WTC11 (cell line): ENCODE measurements around the gene KMT2D. TPM values are rescaled to one million over a fixed set of nuclear protein-coding genes. Genes with fewer than 3 reads are reported as not detected.

Experiments
- ATAC-seq: fragments of 200-7000 bp; cut with Tn5 transposase; 2 replicates; pipeline ENCODE4 v1.10.0; 2021; ENCODE audit warnings: mild to moderate bottlenecking, moderate library complexity
- CTCF ChIA-PET: fragments of 300-600 bp; sonication (Branson Sonifier 250); formaldehyde crosslinking; loops from one replicate; lab custom pipeline; 2021; ENCODE audit warnings: antibody characterized with exemption; lab: Charles Lee
- POLR2A ChIA-PET: fragments of 350-600 bp; sonication (Branson Sonifier 250); formaldehyde crosslinking; loops from one replicate; lab custom pipeline; 2021; ENCODE audit warnings: antibody characterized with exemption; lab: Charles Lee
- DNase-seq: peaks from one replicate; pipeline ENCODE4 v3.0.0; 2021; ENCODE audit warnings: low spot score
- H3K27ac Mint-ChIP-seq: 2 replicates; pipeline ENCODE4 v1.8.0; 2021; ENCODE audit warnings: mixed read lengths
- H3K27me3 Mint-ChIP-seq: 2 replicates; pipeline ENCODE4 v1.8.0; 2021; ENCODE audit warnings: low read depth, mild to moderate bottlenecking, moderate library complexity, mixed read lengths
- H3K36me3 Mint-ChIP-seq: 2 replicates; pipeline ENCODE4 v1.8.0; 2021; ENCODE audit warnings: mixed read lengths
- H3K4me1 Mint-ChIP-seq: 2 replicates; pipeline ENCODE4 v1.8.0; 2022; ENCODE audit warnings: mixed read lengths
- H3K4me3 Mint-ChIP-seq: 2 replicates; pipeline ENCODE4 v1.8.0; 2021; ENCODE audit warnings: mild to moderate bottlenecking, moderate library complexity, mixed read lengths
- H3K9me3 Mint-ChIP-seq: 2 replicates; pipeline ENCODE4 v1.8.0; 2021; ENCODE audit warnings: mixed read lengths
- ATF1 ChIP-seq: sonication (generic); formaldehyde crosslinking; IDR thresholded peaks from 2 replicates; pipeline ENCODE4 v1.8.1; 2023; ENCODE audit warnings: mild to moderate bottlenecking, moderate library complexity, missing genetic modification reagents
- ELF4 ChIP-seq: sonication (generic); formaldehyde crosslinking; IDR thresholded peaks from 2 replicates; pipeline ENCODE4 v1.8.1; 2022; ENCODE audit warnings: low read depth, mild to moderate bottlenecking, moderate library complexity, missing genetic modification reagents
- EMX1 ChIP-seq: fragments of 250-450 bp; sonication (Bioruptor Pico); IDR thresholded peaks from 2 replicates; pipeline ENCODE4 v1.8.0; 2021; ENCODE audit warnings: mild to moderate bottlenecking
- IRF2 ChIP-seq: sonication (generic); formaldehyde crosslinking; IDR thresholded peaks from 2 replicates; pipeline ENCODE4 v1.8.0; 2022; ENCODE audit warnings: low read depth, missing genetic modification reagents, borderline replicate concordance
- NFATC4 ChIP-seq: fragments of 250-450 bp; sonication (Bioruptor Pico); IDR thresholded peaks from 2 replicates; pipeline ENCODE4 v1.9.0; 2021; ENCODE audit warnings: mild to moderate bottlenecking
- NFYB ChIP-seq: sonication (generic); formaldehyde crosslinking; conservative IDR thresholded peaks from 2 replicates; pipeline ENCODE4 v1.8.0; 2022; ENCODE audit warnings: low read depth, missing genetic modification reagents
- RELA ChIP-seq: sonication (generic); formaldehyde crosslinking; IDR thresholded peaks from 2 replicates; pipeline ENCODE4 v1.8.1; 2022; ENCODE audit warnings: missing genetic modification reagents, mild to moderate bottlenecking, borderline replicate concordance
- SMAD4 ChIP-seq: sonication (generic); formaldehyde crosslinking; IDR thresholded peaks from 2 replicates; pipeline ENCODE4 v1.8.0; 2022; ENCODE audit warnings: mild to moderate bottlenecking, missing genetic modification reagents
- SOX15 ChIP-seq: fragments of 250-450 bp; sonication (Bioruptor Pico); IDR thresholded peaks from 2 replicates; pipeline ENCODE4 v1.9.0; 2021; ENCODE audit warnings: mild to moderate bottlenecking
- TEAD4 ChIP-seq: sonication (generic); formaldehyde crosslinking; IDR thresholded peaks from 2 replicates; pipeline ENCODE4 v1.8.0; 2022; ENCODE audit warnings: mild to moderate bottlenecking, missing genetic modification reagents
- ZNF317 ChIP-seq: sonication (generic); formaldehyde crosslinking; IDR thresholded peaks from 2 replicates; pipeline ENCODE4 v1.8.1; 2023; ENCODE audit warnings: low read depth, mild to moderate bottlenecking, moderate library complexity, missing genetic modification reagents, borderline replicate concordance
- ZNF423 ChIP-seq: fragments of 250-450 bp; sonication (Bioruptor Pico); IDR thresholded peaks from 2 replicates; pipeline ENCODE4 v2.1.2; 2022; ENCODE audit warnings: mild to moderate bottlenecking, moderate library complexity
- total RNA-seq: library from RNA; stranded (reverse); gene quantifications from 3 replicates; pipeline ENCODE4 v1.2.3, GENCODE V29; 2021
- TF ChIP-seq, protein P1 (sequence below): sonication (generic); formaldehyde crosslinking; IDR thresholded peaks from 2 replicates; pipeline ENCODE4 v1.8.0; 2022; ENCODE audit warnings: missing genetic modification reagents
- TF ChIP-seq, protein P2 (sequence below): fragments of 250-450 bp; sonication (Bioruptor Pico); IDR thresholded peaks from 2 replicates; pipeline ENCODE4 v1.9.0; 2021; ENCODE audit warnings: mild to moderate bottlenecking, borderline replicate concordance
- TF ChIP-seq, protein P3 (sequence below): sonication (generic); formaldehyde crosslinking; IDR thresholded peaks from 2 replicates; pipeline ENCODE4 v1.8.1; 2022; ENCODE audit warnings: mild to moderate bottlenecking, moderate library complexity, missing genetic modification reagents
- TF ChIP-seq, protein P4 (sequence below): sonication (generic); formaldehyde crosslinking; IDR thresholded peaks from 2 replicates; pipeline ENCODE4 v1.8.0; 2022; ENCODE audit warnings: mild to moderate bottlenecking, missing genetic modification reagents
- TF ChIP-seq, protein P5 (sequence below): sonication (generic); formaldehyde crosslinking; IDR thresholded peaks from 2 replicates; pipeline ENCODE4 v1.8.1; 2022; ENCODE audit warnings: low read depth, missing genetic modification reagents, borderline replicate concordance
- TF ChIP-seq, protein P6 (sequence below): sonication (generic); formaldehyde crosslinking; IDR thresholded peaks from 2 replicates; pipeline ENCODE4 v1.8.0; 2022; ENCODE audit warnings: mild to moderate bottlenecking, missing genetic modification reagents

KMT2D gene
- total RNA-seq, 1 experiment from 2014 or later = 101 TPM

DNA sequence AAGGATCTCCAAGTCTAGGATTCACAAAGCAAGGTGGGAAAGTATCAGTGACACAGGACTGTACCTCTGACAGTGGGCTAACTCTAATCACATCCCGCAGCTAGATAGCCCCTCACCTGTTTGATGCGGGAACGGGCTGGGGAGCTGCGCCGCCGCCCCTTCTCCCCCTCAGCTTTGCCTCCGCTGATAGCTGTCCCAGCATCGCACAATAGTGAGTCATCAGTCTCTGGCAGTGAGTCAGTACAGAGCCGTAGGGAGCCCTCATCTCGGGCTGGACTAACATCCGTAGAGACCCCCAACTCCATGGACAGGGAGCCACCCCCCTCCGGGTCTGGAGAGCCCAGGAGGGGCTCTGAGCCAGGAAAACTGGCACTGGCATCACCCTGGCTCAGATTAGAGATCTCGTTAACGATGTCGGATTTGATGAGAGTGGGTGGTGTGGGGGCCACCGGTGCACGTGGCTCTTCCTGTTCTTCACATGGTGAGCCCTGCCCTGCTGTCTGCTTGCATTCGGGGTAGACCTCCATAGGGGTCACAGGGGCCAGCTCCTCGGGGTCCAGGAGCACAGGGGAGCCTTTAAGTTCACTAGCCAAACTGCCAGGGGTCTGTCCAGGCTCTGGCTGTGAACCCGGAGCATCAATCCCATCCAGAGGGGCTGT lies 10.9 kb downstream of the KMT2D start:
- TF ChIP-seq SMAD4 (no peak), RELA (no peak), ZNF317 (no peak), ELF4 (CRISPR knock-in tag) (no peak), ZNF423 (no peak), SOX15 (CRISPR knock-in tag) (no peak), ATF1 (CRISPR knock-in tag) (no peak), NFYB (CRISPR knock-in tag) (no peak)
- TF ChIP-seq, protein P1, sequence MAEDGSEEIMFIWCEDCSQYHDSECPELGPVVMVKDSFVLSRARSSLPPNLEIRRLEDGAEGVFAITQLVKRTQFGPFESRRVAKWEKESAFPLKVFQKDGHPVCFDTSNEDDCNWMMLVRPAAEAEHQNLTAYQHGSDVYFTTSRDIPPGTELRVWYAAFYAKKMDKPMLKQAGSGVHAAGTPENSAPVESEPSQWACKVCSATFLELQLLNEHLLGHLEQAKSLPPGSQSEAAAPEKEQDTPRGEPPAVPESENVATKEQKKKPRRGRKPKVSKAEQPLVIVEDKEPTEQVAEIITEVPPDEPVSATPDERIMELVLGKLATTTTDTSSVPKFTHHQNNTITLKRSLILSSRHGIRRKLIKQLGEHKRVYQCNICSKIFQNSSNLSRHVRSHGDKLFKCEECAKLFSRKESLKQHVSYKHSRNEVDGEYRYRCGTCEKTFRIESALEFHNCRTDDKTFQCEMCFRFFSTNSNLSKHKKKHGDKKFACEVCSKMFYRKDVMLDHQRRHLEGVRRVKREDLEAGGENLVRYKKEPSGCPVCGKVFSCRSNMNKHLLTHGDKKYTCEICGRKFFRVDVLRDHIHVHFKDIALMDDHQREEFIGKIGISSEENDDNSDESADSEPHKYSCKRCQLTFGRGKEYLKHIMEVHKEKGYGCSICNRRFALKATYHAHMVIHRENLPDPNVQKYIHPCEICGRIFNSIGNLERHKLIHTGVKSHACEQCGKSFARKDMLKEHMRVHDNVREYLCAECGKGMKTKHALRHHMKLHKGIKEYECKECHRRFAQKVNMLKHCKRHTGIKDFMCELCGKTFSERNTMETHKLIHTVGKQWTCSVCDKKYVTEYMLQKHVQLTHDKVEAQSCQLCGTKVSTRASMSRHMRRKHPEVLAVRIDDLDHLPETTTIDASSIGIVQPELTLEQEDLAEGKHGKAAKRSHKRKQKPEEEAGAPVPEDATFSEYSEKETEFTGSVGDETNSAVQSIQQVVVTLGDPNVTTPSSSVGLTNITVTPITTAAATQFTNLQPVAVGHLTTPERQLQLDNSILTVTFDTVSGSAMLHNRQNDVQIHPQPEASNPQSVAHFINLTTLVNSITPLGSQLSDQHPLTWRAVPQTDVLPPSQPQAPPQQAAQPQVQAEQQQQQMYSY (CRISPR knock-in tag) = no peak
- TF ChIP-seq, protein P2, sequence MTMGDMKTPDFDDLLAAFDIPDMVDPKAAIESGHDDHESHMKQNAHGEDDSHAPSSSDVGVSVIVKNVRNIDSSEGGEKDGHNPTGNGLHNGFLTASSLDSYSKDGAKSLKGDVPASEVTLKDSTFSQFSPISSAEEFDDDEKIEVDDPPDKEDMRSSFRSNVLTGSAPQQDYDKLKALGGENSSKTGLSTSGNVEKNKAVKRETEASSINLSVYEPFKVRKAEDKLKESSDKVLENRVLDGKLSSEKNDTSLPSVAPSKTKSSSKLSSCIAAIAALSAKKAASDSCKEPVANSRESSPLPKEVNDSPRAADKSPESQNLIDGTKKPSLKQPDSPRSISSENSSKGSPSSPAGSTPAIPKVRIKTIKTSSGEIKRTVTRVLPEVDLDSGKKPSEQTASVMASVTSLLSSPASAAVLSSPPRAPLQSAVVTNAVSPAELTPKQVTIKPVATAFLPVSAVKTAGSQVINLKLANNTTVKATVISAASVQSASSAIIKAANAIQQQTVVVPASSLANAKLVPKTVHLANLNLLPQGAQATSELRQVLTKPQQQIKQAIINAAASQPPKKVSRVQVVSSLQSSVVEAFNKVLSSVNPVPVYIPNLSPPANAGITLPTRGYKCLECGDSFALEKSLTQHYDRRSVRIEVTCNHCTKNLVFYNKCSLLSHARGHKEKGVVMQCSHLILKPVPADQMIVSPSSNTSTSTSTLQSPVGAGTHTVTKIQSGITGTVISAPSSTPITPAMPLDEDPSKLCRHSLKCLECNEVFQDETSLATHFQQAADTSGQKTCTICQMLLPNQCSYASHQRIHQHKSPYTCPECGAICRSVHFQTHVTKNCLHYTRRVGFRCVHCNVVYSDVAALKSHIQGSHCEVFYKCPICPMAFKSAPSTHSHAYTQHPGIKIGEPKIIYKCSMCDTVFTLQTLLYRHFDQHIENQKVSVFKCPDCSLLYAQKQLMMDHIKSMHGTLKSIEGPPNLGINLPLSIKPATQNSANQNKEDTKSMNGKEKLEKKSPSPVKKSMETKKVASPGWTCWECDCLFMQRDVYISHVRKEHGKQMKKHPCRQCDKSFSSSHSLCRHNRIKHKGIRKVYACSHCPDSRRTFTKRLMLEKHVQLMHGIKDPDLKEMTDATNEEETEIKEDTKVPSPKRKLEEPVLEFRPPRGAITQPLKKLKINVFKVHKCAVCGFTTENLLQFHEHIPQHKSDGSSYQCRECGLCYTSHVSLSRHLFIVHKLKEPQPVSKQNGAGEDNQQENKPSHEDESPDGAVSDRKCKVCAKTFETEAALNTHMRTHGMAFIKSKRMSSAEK = no peak
- TF ChIP-seq, protein P3, sequence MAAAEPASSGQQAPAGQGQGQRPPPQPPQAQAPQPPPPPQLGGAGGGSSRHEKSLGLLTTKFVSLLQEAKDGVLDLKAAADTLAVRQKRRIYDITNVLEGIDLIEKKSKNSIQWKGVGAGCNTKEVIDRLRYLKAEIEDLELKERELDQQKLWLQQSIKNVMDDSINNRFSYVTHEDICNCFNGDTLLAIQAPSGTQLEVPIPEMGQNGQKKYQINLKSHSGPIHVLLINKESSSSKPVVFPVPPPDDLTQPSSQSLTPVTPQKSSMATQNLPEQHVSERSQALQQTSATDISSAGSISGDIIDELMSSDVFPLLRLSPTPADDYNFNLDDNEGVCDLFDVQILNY = no peak
- TF ChIP-seq, protein P4, sequence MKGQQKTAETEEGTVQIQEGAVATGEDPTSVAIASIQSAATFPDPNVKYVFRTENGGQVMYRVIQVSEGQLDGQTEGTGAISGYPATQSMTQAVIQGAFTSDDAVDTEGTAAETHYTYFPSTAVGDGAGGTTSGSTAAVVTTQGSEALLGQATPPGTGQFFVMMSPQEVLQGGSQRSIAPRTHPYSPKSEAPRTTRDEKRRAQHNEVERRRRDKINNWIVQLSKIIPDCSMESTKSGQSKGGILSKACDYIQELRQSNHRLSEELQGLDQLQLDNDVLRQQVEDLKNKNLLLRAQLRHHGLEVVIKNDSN (CRISPR knock-in tag) = no peak
- Mint-ChIP-seq H3K4me3 (no peak overlapping the region), H3K27me3 (no peaks in the 10 kb centered on the region), H3K27ac (no peak overlapping the region), H3K4me1 (no peaks in the 10 kb centered on the region; the same call in 1 of the 2 replicates), H3K9me3 (no peaks in the 10 kb centered on the region), H3K36me3 (peaks cover 90% of the 10 kb centered on the region)
- ATAC-seq (no peak), DNase-seq (no peak)
- POLR2A ChIA-PET = no interaction called here
- CTCF ChIA-PET = interaction anchor here (0.6 kb wide), 1 partner anchor 59 kb away, joined by 4 read pairs; no protein-coding TSS in a partner anchor

DNA sequence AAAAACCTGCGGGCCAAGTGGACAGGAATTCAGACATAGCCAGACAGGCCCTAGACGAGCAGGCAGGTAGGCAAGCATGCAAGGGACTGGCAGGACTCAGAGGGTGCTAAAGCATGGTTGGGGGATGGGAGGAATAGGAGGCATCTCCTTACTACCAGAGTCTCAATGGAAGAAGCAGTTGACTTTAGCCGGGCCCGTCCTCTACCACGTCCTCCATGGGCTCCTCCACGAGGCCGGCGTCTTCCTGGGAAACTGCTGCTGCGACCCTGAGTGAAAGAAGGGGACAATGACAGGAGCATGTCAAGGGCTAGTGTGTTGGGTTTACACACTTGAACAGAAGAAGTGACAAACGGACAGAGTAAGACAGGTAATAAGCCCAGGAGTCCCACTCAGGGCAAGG lies 11.6 kb downstream of the KMT2D start:
- Mint-ChIP-seq H3K4me1 (no peaks in the 10 kb centered on the region), H3K36me3 (peaks cover 90% of the 10 kb centered on the region), H3K4me3 (no peak overlapping the region), H3K27me3 (no peaks in the 10 kb centered on the region), H3K9me3 (no peaks in the 10 kb centered on the region), H3K27ac (no peak overlapping the region)
- ATAC-seq = no peak
- ChIA-PET CTCF (no interaction called here), POLR2A (no interaction called here)
- no peak for DNase-seq
- TF ChIP-seq, protein P5, sequence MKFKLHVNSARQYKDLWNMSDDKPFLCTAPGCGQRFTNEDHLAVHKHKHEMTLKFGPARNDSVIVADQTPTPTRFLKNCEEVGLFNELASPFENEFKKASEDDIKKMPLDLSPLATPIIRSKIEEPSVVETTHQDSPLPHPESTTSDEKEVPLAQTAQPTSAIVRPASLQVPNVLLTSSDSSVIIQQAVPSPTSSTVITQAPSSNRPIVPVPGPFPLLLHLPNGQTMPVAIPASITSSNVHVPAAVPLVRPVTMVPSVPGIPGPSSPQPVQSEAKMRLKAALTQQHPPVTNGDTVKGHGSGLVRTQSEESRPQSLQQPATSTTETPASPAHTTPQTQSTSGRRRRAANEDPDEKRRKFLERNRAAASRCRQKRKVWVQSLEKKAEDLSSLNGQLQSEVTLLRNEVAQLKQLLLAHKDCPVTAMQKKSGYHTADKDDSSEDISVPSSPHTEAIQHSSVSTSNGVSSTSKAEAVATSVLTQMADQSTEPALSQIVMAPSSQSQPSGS (CRISPR knock-in tag) = no peak
- TF ChIP-seq TEAD4 (no peak), IRF2 (no peak), EMX1 (CRISPR knock-in tag) (no peak), SMAD4 (no peak), NFATC4 (CRISPR knock-in tag) (no peak)
- TF ChIP-seq, protein P6, sequence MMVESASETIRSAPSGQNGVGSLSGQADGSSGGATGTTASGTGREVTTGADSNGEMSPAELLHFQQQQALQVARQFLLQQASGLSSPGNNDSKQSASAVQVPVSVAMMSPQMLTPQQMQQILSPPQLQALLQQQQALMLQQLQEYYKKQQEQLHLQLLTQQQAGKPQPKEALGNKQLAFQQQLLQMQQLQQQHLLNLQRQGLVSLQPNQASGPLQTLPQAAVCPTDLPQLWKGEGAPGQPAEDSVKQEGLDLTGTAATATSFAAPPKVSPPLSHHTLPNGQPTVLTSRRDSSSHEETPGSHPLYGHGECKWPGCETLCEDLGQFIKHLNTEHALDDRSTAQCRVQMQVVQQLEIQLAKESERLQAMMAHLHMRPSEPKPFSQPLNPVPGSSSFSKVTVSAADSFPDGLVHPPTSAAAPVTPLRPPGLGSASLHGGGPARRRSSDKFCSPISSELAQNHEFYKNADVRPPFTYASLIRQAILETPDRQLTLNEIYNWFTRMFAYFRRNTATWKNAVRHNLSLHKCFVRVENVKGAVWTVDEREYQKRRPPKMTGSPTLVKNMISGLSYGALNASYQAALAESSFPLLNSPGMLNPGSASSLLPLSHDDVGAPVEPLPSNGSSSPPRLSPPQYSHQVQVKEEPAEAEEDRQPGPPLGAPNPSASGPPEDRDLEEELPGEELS = no peak
